B cell (primary cell): Measurements from ENCODE around the gene PLCXD3.

Source experiments
- CTCF ChIP-seq: fragments of 200-600 bp; IDR thresholded peaks from one replicate; pipeline ENCODE4 v1.8.0; 2022; ENCODE audit warnings: antibody characterized with exemption, mild to moderate bottlenecking
- EZH2 ChIP-seq: IDR thresholded peaks from 2 replicates; pipeline ENCODE4 v1.6.1; 2012; ENCODE audit warnings: borderline replicate concordance, low read depth, mild to moderate bottlenecking, moderate library complexity, low read length; ENCODE audit not compliant: insufficient read depth, poor library complexity, severe bottlenecking

GRCh38 chr5:41286165-41286564 lies 224.2 kb downstream of the PLCXD3 start:
- TF ChIP-seq CTCF (no peak), EZH2 (no peak)
